ENCODE data around the gene ISG15. TPM values are rescaled to one million over a fixed set of nuclear protein-coding genes. Genes with fewer than 3 reads are reported as not detected.

ISG15 gene
- total RNA-seq, 5 donors from 2014 or later (not counting 1 experiment from before 2014, with no cell fraction given) = 29.1 to 69.8 (median 48.5) TPM

- ChIA-PET POLR2A (no interaction called here), CTCF (no interaction called here)
- ATAC-seq (replicated peaks in 1 of 4) (no peak), DNase-seq (no peak)
- H3K27ac Mint-ChIP-seq = no peak overlapping the region
- H3K36me3 ChIP-seq (ENCODE audit: control insufficient read depth in 2 of 2, extremely low read depth in 1 of 2, insufficient read depth in 1 of 2, low read length in 1 of 2) = no peaks in the 10 kb centered on the region
- H3K4me1 ChIP-seq (ENCODE audit: control insufficient read depth in 1 of 2, extremely low read depth in 1 of 2, insufficient read depth in 2 of 2, low read length in 2 of 2) = peaks cover 0 to 5% of the 10 kb centered on the region in 2 experiments
- H3K4me1 Mint-ChIP-seq = peaks cover 0 to 1% (median 0%) of the 10 kb centered on the region in 3 donors
- H3K4me3 Mint-ChIP-seq = no peak overlapping the region
- H3K27me3 Mint-ChIP-seq = no peaks in the 10 kb centered on the region
- H3K4me3 ChIP-seq (ENCODE audit: control insufficient read depth in 1 of 2, extremely low read depth in 1 of 2, low read length in 1 of 2) = no peak overlapping the region
- WGBS (ENCODE audit: insufficient coverage) = 94% methylated on average over 20 of the region's 23 CpGs
- H3K36me3 Mint-ChIP-seq = no peaks in the 10 kb centered on the region
- no peaks in the 10 kb centered on the region for H3K9me3 ChIP-seq
- H3K27me3 ChIP-seq (replicated peaks in 1 of 2; ENCODE audit: control insufficient read depth in 2 of 2, extremely low read depth in 1 of 2, insufficient read depth in 2 of 2, low read length in 1 of 2) = no peaks in the 10 kb centered on the region
- no peak overlapping the region for H3K27ac ChIP-seq (ENCODE audit: low read length)
- no peaks in the 10 kb centered on the region for H3K9me3 Mint-ChIP-seq
Measured at GRCh38 chr1:1045129-1045528, 31.8 kb downstream of the ISG15 start.

- Mint-ChIP-seq H3K36me3 (no peaks in the 10 kb centered on the region), H3K4me1 (no peaks in the 10 kb centered on the region), H3K9me3 (no peaks in the 10 kb centered on the region), H3K27me3 (no peaks in the 10 kb centered on the region), H3K4me3 (no peak overlapping the region), H3K27ac (no peak overlapping the region)
- ATAC-seq (replicated peaks in 1 of 4) (no peak), DNase-seq (no peak)
- no peaks in the 10 kb centered on the region for H3K36me3 ChIP-seq (ENCODE audit: control insufficient read depth in 2 of 2, extremely low read depth in 1 of 2, insufficient read depth in 1 of 2, low read length in 1 of 2)
- POLR2A ChIA-PET = no interaction called here
- 94% methylated on average over 20 of the region's 20 CpGs for WGBS (ENCODE audit: insufficient coverage)
- H3K4me1 ChIP-seq (ENCODE audit: control insufficient read depth in 1 of 2, extremely low read depth in 1 of 2, insufficient read depth in 2 of 2, low read length in 2 of 2) = no peaks in the 10 kb centered on the region
- H3K27me3 ChIP-seq (replicated peaks in 1 of 2; ENCODE audit: control insufficient read depth in 2 of 2, extremely low read depth in 1 of 2, insufficient read depth in 2 of 2, low read length in 1 of 2) = no peaks in the 10 kb centered on the region
- H3K27ac ChIP-seq (ENCODE audit: low read length) = no peak overlapping the region
- no peaks in the 10 kb centered on the region for H3K9me3 ChIP-seq
- H3K4me3 ChIP-seq (ENCODE audit: control insufficient read depth in 1 of 2, extremely low read depth in 1 of 2, low read length in 1 of 2) = no peak overlapping the region
- CTCF ChIA-PET = no interaction called here
Measured at GRCh38 chr1:1046243-1046642, 32.9 kb downstream of the ISG15 start.

- POLR2A ChIA-PET = no interaction called here
Measured at GRCh38 chr1:1046767-1047166, 33.5 kb downstream of the ISG15 start.

GRCh38 chr1:1047407-1047806 lies 34.1 kb downstream of the ISG15 start:
- H3K4me1 Mint-ChIP-seq = no peaks in the 10 kb centered on the region
- no peaks in the 10 kb centered on the region for H3K9me3 Mint-ChIP-seq
- ATAC-seq (replicated peaks in 1 of 4) (no peak), DNase-seq (no peak)
- WGBS (ENCODE audit: insufficient coverage) = 95% methylated on average over 16 of the region's 19 CpGs
- Histone ChIP-seq H3K4me3 (ENCODE audit: control insufficient read depth in 1 of 2, extremely low read depth in 1 of 2, low read length in 1 of 2) (no peak overlapping the region), H3K27ac (ENCODE audit: low read length) (no peak overlapping the region), H3K9me3 (no peaks in the 10 kb centered on the region), H3K4me1 (ENCODE audit: control insufficient read depth in 1 of 2, extremely low read depth in 1 of 2, insufficient read depth in 2 of 2, low read length in 2 of 2) (no peaks in the 10 kb centered on the region), H3K36me3 (ENCODE audit: control insufficient read depth in 2 of 2, extremely low read depth in 1 of 2, insufficient read depth in 1 of 2, low read length in 1 of 2) (no peaks in the 10 kb centered on the region), H3K27me3 (replicated peaks in 1 of 2; ENCODE audit: control insufficient read depth in 2 of 2, extremely low read depth in 1 of 2, insufficient read depth in 2 of 2, low read length in 1 of 2) (no peaks in the 10 kb centered on the region)
- no peak overlapping the region for H3K4me3 Mint-ChIP-seq
- no peaks in the 10 kb centered on the region for H3K36me3 Mint-ChIP-seq
- POLR2A ChIA-PET = no interaction called here
- H3K27ac Mint-ChIP-seq = no peak overlapping the region
- H3K27me3 Mint-ChIP-seq = no peaks in the 10 kb centered on the region
- CTCF ChIA-PET = no interaction called here

More at GRCh38 chr1:1046767-1047166, 33.5 kb downstream of the ISG15 start:
- H3K9me3 ChIP-seq = no peaks in the 10 kb centered on the region
- H3K4me1 ChIP-seq (ENCODE audit: control insufficient read depth in 1 of 2, extremely low read depth in 1 of 2, insufficient read depth in 2 of 2, low read length in 2 of 2) = no peaks in the 10 kb centered on the region
- ATAC-seq (replicated peaks in 1 of 4) (no peak), DNase-seq (no peak)
- H3K27ac Mint-ChIP-seq = no peak overlapping the region
- H3K36me3 ChIP-seq (ENCODE audit: control insufficient read depth in 2 of 2, extremely low read depth in 1 of 2, insufficient read depth in 1 of 2, low read length in 1 of 2) = no peaks in the 10 kb centered on the region
- no peaks in the 10 kb centered on the region for H3K36me3 Mint-ChIP-seq
- no peaks in the 10 kb centered on the region for H3K9me3 Mint-ChIP-seq
- WGBS (ENCODE audit: insufficient coverage) = 93% methylated on average over 25 of the region's 26 CpGs
- no peaks in the 10 kb centered on the region for H3K27me3 ChIP-seq (replicated peaks in 1 of 2; ENCODE audit: control insufficient read depth in 2 of 2, extremely low read depth in 1 of 2, insufficient read depth in 2 of 2, low read length in 1 of 2)
- H3K4me3 Mint-ChIP-seq = no peak overlapping the region
- CTCF ChIA-PET = no interaction called here
- no peaks in the 10 kb centered on the region for H3K4me1 Mint-ChIP-seq
- no peak overlapping the region for H3K4me3 ChIP-seq (ENCODE audit: control insufficient read depth in 1 of 2, extremely low read depth in 1 of 2, low read length in 1 of 2)
- H3K27me3 Mint-ChIP-seq = no peaks in the 10 kb centered on the region
- no peak overlapping the region for H3K27ac ChIP-seq (ENCODE audit: low read length)

GRCh38 chr1:1047963-1048362 lies 34.7 kb downstream of the ISG15 start:
- H3K4me1 ChIP-seq (ENCODE audit: control insufficient read depth in 1 of 2, extremely low read depth in 1 of 2, insufficient read depth in 2 of 2, low read length in 2 of 2) = no peaks in the 10 kb centered on the region
- H3K36me3 Mint-ChIP-seq = no peaks in the 10 kb centered on the region
- DNase-seq (no peak), ATAC-seq (replicated peaks in 1 of 4) (no peak)
- H3K4me3 ChIP-seq (ENCODE audit: control insufficient read depth in 1 of 2, extremely low read depth in 1 of 2, low read length in 1 of 2) = no peak overlapping the region
- no peaks in the 10 kb centered on the region for H3K9me3 Mint-ChIP-seq
- WGBS (ENCODE audit: insufficient coverage) = 88% methylated on average over 13 of the region's 25 CpGs
- H3K9me3 ChIP-seq = no peaks in the 10 kb centered on the region
- no peak overlapping the region for H3K27ac ChIP-seq (ENCODE audit: low read length)
- H3K4me3 Mint-ChIP-seq = no peak overlapping the region
- H3K27me3 ChIP-seq (replicated peaks in 1 of 2; ENCODE audit: control insufficient read depth in 2 of 2, extremely low read depth in 1 of 2, insufficient read depth in 2 of 2, low read length in 1 of 2) = no peaks in the 10 kb centered on the region
- H3K27ac Mint-ChIP-seq = no peak overlapping the region
- H3K27me3 Mint-ChIP-seq = no peaks in the 10 kb centered on the region
- no peaks in the 10 kb centered on the region for H3K36me3 ChIP-seq (ENCODE audit: control insufficient read depth in 2 of 2, extremely low read depth in 1 of 2, insufficient read depth in 1 of 2, low read length in 1 of 2)
- CTCF ChIA-PET = no interaction called here
- H3K4me1 Mint-ChIP-seq = no peaks in the 10 kb centered on the region
- POLR2A ChIA-PET = no interaction called here

- ATAC-seq (replicated peaks in 1 of 4) (no peak), DNase-seq (no peak)
- Mint-ChIP-seq H3K4me1 (no peaks in the 10 kb centered on the region), H3K27ac (no peak overlapping the region), H3K27me3 (no peaks in the 10 kb centered on the region), H3K9me3 (no peaks in the 10 kb centered on the region), H3K4me3 (no peak overlapping the region), H3K36me3 (no peaks in the 10 kb centered on the region)
- Histone ChIP-seq H3K4me1 (ENCODE audit: control insufficient read depth in 1 of 2, extremely low read depth in 1 of 2, insufficient read depth in 2 of 2, low read length in 2 of 2) (no peaks in the 10 kb centered on the region), H3K27ac (ENCODE audit: low read length) (no peak overlapping the region), H3K27me3 (replicated peaks in 1 of 2; ENCODE audit: control insufficient read depth in 2 of 2, extremely low read depth in 1 of 2, insufficient read depth in 2 of 2, low read length in 1 of 2) (no peaks in the 10 kb centered on the region), H3K9me3 (no peaks in the 10 kb centered on the region), H3K36me3 (ENCODE audit: control insufficient read depth in 2 of 2, extremely low read depth in 1 of 2, insufficient read depth in 1 of 2, low read length in 1 of 2) (no peaks in the 10 kb centered on the region), H3K4me3 (ENCODE audit: control insufficient read depth in 1 of 2, extremely low read depth in 1 of 2, low read length in 1 of 2) (no peak overlapping the region)
- 98% methylated on average over 12 of the region's 28 CpGs for WGBS (ENCODE audit: insufficient coverage)
- POLR2A ChIA-PET = no interaction called here
- CTCF ChIA-PET = no interaction called here
Measured at GRCh38 chr1:1048765-1049164, 35.5 kb downstream of the ISG15 start.

Measured in T-cell (primary cell).